HG02970 (cell line): ENCODE measurements around the gene ACIN1.

Experiments
- ATAC-seq: cut with Tn5 transposase; IDR thresholded peaks from one replicate; pipeline ENCODE4 v1.9.1; 2021; ENCODE audit warnings: mild to moderate bottlenecking, moderate library complexity, moderate number of reproducible peaks; ENCODE audit not compliant: unreplicated experiment, low FRiP score

The ACIN1 gene

DNA sequence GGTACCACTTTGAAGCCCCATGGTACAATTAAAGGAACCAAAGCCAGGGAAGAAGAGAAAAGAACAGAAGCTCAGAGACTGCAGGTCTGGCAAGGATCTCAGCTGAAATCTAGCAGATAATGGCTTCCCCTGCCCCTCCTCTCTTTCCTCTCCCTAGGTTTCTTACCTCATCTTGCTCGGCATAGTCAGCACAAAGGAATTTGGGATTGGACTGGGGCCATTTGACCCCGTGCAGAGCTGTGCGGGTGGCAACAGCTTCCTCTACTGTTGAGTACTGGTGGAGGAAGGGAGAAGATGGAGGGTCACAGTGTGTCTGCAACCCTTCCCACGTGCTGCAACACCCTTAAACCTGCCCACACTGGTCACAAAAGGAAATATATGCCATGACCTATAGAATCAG, 32.9 kb downstream of the ACIN1 start:
- no peak for ATAC-seq

DNA sequence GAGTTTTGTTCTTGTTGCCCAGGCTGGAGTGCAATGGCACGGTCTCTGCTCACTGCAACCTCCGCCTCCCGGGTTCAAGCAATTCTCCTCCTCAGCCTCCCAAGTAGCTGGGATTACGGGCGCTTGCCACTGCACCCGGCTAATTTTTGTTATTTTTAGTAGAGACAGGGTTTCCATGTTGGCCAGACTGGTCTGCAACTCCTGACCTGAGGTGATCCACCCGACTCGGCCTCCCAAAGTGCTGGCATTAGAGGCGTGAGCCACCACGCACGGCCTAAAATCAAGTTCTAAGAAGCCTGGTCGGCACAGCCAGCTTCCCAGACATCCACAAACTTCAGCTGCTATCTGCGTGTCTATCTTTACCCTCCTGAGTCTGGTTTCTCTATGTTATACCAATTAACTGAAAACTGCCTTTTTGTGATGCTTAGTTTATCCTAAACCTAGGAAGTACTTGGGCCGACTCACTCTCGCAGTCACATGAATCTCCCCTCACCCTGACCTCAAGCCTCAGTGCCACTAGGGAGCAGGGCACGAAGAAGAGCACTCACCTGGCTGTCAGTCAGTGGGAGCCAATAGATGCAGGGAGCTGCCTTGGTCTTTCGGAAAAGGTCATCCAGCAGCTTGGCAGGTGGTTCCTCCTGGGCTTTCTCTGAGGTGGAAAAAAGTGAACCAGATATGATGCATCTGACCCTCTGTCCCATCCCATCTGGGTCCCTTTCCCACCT, 34.2 kb downstream of the ACIN1 start:
- no peak for ATAC-seq

DNA sequence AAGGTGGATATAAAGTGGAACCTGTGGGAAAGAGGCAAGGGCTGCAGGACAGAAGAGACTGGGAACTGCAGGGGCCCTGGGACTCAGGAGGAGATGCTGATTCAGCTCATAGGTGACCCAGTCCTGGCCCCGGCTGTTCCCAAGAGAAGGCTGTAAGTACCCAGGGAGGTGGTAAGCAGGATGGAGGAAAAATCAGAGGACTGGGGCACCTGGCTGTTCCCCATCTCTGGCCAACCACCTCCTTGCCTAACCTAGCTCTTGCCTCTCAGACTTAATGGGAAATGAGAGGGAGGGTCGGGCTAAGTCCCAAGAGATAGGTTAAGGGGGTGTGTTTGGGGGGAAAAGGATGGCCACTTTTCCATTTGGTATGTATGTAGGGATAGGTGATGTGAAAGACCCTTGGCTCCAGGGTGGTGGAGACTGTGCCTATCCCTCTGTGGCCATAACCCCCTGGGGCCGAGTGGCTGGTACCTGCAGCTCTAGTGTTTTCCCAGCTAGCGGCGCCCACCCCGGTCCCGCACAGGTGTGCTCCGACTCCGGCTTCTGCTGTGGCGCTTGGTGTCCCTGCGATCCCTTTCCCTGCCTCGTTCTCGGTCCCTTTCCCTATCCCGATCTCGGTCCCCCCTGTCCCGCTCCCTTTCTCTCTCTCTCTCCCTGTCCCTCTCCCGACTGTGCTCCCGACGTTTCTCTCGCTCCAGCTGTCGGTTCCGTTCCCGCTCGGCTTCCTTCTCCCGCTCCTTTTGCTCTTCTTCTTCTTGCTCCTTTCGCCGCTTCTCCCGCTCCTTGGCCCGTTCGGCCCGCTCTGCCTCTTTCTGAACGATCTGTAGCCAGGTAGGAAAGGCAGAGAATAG, 36.1 kb downstream of the ACIN1 start:
- ATAC-seq, result no peak

DNA sequence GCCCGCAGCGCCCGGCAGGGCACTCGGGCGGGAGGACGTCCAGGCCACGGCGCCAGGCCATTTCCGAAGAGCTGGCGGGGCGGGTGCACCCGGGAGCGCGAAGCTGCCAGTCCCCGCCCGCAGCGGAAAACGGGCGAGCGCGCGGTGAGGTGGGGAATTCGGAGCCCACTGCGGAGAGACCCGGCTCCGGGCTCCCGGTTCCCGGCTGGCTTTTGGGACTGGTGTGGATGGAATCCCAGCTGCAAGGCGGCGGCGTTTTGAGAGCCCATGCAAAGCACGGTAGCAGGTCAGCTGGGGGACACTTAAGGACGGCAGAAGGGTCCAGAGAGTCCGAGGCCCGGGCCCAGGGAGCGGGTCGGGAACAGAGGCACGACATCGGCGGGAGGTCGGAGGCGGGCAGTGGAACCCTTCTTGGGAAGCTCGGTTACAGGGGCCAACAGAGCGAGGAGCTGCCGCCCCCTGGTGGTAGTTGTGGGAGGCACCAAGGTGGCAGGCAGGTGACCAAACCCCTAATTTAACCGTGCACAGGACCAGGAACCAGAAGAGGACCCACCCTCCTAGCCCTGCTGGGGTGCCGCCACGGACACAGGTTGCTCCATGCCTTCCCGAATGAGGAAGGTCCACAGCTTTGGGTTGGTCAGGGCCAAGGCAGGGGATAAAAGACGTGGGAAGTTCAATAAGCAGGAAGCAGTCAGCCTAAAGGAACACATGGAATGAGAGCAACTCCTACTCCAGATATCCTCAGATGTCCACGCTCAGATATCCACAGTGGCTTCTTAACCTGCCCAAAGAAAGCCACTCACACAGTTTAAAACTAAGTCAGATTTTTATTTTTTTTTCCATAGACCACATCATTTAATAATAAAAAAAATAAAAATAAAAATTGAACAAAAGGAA, 36.9 kb downstream of the ACIN1 start:
- ATAC-seq, result peak; percentile 63

DNA sequence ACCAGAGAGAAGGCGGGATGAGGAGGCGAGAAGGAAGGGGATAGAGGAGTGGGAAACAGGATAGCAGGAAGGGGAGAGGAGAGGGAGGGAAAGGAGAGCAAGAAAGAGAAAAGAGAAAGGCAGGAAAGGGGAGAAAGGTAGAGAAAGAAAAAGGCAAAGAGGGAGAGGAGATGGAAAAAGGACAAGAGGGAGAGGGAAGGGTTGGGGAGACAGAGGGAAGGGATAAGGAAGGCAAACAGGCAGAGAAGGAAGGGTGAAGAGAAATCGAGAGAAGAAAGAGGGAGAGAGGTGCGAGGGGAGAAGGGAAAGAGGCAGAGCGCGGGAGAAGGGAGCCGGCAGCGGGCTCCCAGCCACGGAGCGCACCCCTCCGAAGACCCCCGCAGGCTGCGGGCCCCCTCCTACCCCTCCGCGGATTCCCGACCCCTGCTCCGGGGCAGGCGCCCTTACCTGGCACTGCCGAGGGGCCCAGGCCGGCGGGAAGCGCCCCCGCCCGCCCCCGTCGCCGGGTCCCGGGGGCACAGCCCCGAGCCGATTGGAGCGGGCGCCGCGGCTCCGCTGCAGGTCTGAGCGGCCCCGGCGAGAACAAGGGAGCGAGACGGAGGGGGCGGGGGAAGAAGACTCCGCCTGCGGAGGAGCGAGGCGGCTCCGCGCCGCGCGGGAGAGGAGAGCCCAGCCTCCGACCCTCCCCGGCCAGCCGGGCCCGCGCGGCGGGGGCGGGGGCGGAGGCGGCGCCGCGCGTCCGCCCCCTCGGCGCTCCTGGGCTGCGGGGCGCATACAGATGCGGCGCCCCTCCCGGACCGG, 37.8 kb downstream of the ACIN1 start, which contains the start of gene CDH24:
CDH24 (minus strand) TSS at position 565 of the 801 bp plus-strand sequence. CDS start 1,787 bp downstream, outside the sequence.
- no peak for ATAC-seq

DNA sequence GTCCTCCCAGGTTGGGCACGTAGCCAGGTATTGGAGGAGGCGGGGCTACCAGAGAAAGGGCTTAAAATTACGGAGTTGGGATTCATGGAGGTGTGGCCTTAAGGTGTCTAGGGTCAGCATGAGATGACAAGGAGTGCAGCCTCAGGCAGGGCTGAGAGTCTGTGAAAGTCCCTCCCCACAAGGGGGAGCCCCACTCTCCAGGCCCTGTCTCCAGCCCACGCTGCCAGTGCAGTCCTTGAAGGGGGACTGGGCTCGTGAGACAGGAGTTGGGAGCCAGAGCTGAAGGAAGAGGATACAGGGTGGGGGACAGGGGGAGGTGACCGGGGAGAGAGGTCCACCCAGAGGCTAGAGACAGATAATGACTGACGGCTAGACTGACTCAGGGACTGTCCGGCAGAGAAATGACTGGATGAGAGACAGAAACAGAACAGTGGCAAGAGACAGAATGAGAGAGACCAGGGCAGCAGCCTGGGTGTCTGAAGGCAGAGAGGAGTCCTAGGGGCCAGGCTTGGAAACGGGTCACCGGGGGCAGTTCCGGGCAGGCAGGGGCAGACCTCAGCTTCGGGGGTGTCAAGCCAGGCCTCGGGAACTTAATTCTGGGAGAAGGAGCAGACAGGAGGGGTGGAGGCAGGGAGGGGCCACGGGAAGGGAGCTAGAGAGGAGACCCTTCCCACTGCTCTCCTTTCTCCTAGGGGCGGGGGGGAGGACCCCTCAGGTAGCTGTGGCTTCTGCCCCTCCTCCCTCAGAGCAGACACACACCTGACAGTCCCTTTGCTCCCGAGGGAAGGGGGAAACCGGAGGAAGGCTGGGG, 38.6 kb downstream of the ACIN1 start:
- no peak for ATAC-seq

DNA sequence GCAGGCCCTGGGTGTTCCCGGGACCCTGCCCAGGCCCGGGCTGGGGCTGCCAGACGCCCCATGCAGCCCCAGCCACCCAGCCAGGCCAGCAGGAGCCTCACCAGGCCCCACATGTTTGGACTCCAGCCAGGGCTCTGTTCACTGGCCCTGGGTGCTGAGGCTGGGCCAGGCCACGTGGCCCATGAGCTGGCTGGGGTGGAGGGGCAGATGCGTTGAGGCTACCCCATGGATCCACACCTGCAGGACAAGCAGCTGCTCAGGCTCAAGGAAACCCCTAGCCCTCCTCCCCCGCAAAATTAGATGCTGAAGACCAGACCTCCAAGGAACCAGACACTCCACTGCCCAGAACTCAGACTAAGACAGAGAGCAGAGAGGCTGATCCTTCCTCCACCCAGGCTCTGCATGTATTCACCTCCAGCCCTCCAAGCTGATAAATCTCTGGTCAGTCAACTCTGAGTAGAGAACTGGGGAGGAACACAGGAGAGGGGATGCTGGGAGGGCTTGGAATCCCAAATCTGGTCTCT, 39.3 kb downstream of the ACIN1 start:
- ATAC-seq, result no peak

DNA sequence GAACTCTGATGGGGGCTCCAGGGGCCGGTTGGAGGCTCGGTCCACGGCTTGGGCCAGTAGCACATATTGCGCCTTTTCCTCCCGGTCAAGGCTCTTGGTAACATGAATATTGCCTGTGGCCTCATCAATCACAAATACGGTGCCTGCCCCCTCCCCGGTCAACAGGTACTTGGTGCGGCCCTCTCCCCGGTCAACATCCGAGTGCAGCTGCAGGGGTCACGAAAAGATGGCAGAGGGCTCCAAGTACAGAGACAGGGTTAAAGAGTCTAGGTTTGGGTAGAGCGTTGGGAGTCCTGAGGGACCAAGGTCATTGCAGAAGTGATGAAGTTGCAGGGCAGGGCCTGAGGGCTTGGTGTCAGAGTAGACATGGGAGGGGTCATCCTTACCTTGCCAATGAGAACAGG, 39.8 kb downstream of the ACIN1 start:
- ATAC-seq, result no peak

DNA sequence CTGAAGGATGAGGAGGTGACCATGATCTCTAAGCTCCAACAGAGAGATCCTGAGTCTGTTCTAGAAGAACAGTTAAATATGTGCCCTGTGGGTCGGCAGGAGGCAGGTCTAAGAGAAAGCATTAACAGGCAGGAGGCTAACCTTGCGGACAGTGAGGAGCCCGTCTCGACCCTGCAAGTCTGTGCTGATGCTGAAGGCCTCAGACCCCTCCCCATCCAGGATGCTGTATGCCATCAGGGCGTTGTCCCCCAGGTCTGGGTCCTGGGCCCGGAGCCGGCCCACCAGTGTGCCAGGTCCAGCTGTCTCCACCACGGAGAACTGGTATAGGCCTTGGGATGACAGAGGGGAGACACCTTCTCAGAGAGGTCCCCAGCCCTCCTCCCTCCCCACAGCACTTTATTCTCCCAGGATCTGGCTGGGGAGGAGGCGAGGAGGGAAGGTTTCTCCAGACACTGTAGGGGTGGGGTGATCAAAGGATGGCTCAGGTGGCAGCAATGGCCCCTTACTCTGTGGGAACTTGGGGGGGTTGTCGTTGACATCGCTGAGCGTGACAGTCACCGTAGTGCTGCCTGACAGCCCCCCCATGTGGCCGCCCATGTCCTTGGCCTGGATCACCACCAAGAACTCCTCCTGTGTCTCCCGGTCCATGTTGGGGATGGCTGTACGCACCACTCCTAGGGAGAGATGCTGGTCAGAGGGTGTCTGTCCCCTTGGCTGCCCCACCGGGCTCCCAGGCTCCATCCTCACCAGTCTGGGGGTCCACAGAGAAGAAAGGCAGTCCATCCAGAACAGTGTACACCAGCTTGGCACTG, 40.7 kb downstream of the ACIN1 start:
- ATAC-seq, result no peak

DNA sequence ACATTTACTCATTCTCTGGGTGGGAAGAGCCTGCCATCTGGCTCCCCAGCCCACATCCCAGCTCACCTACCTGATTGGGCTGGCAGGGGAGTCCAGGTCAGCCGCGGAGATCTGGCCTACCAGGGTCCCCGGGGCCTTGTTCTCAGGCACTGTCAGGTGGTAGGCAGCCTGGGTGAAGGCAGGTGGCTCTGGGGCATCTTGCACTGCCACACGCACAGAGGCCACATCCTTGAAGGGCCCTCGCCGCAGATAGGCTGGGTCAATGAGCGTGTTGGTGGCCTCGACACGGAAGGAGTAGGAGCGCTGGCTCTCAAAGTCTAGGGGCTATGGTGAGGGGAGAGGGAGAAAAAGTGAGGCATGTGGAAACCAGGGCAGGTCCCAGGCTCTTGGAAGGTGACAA, 41.5 kb downstream of the ACIN1 start:
- ATAC-seq, result no peak

DNA sequence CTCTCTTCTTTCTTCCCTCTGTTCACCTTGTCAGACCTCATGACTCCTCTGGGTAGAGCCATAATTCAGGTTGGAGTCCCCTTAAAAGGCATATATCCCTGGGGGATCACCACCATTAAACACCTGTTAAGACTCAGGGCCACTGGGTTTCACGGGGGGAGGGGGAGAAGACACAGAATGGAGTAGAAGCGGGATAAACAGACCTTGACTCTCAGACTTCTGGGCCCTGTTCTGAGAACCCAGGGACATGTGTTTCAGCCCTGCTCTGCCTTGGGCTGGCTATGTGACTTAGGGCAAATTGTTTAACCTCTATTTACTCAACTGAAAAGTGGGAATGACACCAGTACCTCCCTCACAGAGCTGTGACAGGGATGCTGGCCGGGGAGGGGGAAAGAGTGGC, 42.3 kb downstream of the ACIN1 start:
- no peak for ATAC-seq

DNA sequence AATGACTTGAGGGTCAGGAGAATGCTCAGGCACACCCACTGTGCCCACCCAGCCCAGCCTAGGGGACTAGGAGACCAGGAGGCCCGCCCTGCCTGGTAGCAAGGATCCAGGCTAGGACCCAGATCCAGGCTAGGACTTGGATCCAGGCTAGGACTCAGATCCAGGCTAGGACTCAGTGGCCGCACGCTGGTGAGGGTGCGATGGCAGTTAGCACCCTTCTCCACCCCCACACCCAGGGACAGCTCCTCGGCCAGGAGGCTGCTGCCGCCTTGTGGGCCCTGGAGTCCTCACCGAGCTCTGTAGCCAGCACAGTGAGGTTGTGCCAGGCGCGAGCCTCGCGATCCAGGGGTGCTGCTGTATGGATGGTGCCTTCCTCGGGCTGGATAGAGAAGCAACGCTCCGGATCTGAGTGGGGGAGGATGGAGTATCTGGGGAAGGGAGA, 42.7 kb downstream of the ACIN1 start:
- ATAC-seq, result no peak

DNA sequence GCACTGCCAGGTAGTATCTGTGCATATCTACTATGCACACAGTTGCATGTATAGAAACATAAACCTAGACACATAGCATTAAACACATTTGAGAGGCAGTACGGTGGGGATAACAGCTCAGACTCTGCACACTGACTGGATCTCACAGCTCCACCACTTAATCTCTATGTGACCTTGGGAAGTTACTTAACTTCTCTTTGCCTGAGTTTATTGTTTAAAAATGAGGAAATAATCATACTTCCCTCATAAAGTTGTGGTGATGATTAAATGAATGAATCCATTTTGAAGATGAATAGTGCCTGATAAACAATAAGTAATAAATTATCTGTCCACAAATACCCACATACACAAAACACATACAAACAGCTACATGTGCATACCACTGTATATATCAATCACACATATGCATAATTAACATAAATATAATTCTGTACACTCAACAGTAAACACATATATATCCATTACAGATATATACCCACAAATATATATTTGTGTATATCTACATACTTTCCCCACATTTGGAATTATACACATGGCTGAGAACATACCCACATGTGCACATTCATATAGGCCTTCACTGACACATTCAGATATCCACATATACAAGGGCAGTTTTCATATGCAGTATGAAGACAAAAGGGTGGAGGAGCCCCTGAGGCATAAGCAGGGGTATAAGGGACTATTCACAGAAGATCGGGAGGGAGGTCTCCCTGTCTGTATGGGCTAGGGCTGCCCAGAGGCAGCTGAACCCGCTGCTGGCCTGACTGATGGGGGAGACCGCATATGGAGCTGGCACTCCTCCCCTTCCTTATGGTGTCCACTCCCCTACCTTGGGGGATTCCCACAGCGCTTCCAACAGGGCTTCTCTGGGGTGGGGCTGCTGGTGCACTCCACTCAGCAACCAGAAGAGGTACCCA, 43.5 kb downstream of the ACIN1 start:
- no peak for ATAC-seq

DNA sequence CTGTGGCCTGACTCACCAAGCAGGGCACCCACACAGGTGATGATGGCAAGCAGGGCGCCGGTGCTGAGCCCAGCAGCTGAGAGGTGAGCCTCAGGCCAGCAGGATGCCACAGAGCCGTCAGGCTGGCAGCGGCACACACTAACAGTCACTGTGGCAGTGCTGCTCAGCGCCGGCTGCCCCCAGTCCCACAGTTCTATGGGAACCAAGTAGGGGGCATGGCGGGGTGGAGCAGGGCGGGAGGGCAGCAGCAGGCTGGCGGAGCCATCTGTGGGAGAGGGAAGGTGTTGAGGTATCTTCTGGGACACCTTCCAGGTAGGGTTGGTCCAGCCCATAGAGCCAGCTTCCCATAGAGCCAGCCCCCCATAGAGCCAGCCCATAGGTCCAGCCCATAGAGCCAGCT, 45.9 kb downstream of the ACIN1 start:
- no peak for ATAC-seq

DNA sequence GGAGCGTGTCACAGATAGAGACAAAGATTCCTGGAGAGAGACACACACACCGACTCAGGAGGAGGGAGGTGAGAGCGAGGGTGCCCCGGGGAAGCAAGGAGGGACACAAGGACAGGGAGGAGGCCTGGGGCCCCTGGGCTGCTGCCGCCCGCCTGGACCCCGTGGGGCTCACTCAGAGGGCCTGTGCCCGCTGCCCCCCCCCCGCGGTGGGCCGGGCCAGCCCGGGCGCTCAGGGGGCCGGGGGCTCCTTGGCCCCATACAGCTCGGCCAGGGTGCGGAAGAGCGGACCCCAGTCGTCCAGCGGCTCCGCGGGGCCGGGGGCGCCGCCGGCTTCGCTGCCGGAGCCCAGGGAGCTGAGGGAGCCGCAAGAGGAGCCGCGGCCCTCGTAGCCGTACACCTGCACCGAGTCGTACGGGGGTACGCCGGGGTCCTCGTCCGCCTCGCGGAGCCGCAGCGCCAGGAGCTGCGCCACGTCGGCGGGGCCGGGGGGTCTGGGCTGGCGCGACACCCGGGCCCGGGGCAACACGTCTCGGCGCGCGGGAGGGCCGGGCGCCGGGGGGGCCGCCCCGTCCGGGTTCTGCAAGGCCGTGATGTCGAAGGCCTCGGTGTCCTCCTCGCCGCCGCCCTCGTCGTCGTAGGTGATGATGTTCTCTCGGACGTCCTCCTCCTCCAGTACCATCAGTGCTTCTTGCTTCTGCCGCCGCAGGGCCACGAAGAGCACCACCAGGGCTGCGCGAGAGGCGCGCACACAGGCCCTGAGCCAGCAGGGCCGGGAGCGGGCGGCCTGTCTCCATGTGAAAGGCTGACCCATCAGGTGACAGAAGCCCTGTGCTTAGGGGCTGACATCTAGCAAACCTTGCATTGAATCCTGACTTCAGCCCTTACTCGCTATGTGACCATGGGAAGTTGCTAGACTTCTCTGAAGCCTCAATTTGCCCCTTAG, 46.9 kb downstream of the ACIN1 start:
- no peak for ATAC-seq
